ENCODE results near the gene EXO1. TPM values are rescaled to one million over a fixed set of nuclear protein-coding genes. Genes with fewer than 3 reads are reported as not detected.

The EXO1 gene
- total RNA-seq, 1 experiment from 2014 or later = 26.3 TPM

DNA sequence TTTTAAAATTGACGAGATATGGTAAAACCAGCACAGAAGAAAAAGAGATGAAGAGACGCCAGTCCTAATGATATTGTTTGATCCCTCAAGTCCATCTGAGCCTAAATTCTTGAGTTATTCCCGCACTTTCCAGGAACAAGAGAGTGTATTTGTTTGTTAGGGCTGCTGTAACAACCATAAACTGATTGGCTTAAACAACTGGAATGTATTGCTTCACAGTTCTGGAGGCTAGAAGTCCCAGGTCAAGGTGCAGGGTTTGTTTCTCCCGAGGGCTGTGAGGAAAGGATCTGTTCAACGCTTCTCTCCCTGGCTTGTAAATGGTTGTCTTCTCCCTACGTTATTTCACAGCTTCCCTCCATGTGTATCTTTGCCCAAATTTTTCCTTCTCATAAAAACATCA, 7.8 kb upstream of the EXO1 start:
- Histone ChIP-seq H3K27me3 (ENCODE audit: control insufficient read depth, insufficient read depth, low read length) (no peaks in the 10 kb centered on the region), H3K4me1 (ENCODE audit: control insufficient read depth, insufficient read depth, low read length) (no peaks in the 10 kb centered on the region), H3K4me3 (ENCODE audit: low read depth in 2 of 2, low read length in 2 of 2) (no peak overlapping the region), H3K9me3 (ENCODE audit: control insufficient read depth, insufficient read depth, low read depth, low read length) (no peaks in the 10 kb centered on the region), H3K27ac (ENCODE audit: low read length) (no peak overlapping the region), H3K36me3 (ENCODE audit: control insufficient read depth, insufficient read depth, low read length) (no peaks in the 10 kb centered on the region)
- intact Hi-C loops (cut with micrococcal nuclease; ENCODE audit: unreplicated experiment) = no loop called here
- in situ Hi-C loops (cut with HindIII; ENCODE audit: low pct_unique_long_range_greater_than_20kb, low sequenced_read_pairs) = no loop called here
- DNase-seq (ENCODE audit: low read depth, low spot score) (no peak), ATAC-seq (no peak)
- ChIA-PET POLR2A (no interaction called here), CTCF (no interaction called here)
- TF ChIP-seq SIN3A (IDR thresholded peaks at IDR 0.05; ENCODE audit: borderline replicate concordance, insufficient read depth, low read depth, low read length) = no peak
- TF ChIP-seq TCF7L2 (IDR thresholded peaks at IDR 0.05; ENCODE audit: low read depth, low read length) = no peak
- TF ChIP-seq, protein P1, sequence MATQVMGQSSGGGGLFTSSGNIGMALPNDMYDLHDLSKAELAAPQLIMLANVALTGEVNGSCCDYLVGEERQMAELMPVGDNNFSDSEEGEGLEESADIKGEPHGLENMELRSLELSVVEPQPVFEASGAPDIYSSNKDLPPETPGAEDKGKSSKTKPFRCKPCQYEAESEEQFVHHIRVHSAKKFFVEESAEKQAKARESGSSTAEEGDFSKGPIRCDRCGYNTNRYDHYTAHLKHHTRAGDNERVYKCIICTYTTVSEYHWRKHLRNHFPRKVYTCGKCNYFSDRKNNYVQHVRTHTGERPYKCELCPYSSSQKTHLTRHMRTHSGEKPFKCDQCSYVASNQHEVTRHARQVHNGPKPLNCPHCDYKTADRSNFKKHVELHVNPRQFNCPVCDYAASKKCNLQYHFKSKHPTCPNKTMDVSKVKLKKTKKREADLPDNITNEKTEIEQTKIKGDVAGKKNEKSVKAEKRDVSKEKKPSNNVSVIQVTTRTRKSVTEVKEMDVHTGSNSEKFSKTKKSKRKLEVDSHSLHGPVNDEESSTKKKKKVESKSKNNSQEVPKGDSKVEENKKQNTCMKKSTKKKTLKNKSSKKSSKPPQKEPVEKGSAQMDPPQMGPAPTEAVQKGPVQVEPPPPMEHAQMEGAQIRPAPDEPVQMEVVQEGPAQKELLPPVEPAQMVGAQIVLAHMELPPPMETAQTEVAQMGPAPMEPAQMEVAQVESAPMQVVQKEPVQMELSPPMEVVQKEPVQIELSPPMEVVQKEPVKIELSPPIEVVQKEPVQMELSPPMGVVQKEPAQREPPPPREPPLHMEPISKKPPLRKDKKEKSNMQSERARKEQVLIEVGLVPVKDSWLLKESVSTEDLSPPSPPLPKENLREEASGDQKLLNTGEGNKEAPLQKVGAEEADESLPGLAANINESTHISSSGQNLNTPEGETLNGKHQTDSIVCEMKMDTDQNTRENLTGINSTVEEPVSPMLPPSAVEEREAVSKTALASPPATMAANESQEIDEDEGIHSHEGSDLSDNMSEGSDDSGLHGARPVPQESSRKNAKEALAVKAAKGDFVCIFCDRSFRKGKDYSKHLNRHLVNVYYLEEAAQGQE (IDR thresholded peaks at IDR 0.05; ENCODE audit: insufficient read depth in 1 of 2, low read depth in 2 of 2, low read length in 1 of 2) = no peak
- BruUV-seq (replicated peaks) = no TSS peak

DNA sequence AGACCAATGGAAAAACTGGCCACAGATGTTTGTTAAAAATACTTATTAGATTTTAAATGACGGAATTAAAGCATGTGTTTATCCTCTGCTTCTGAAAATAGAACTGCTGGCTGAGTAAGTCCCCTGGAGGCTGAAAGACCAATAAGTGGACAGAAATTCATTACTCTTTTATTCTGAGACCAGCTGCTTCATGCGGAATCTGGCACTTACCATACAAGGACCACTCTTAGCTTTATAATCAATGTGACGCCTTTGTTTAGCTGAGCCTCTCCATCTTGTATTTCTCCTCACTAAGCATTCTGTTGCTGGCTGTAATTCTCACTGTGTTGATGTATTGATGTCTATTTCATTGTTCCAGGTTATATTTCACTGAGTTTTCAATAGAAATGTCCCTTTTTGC, 6.3 kb upstream of the EXO1 start:
- Histone ChIP-seq H3K27me3 (ENCODE audit: control insufficient read depth, insufficient read depth, low read length) (no peaks in the 10 kb centered on the region), H3K27ac (ENCODE audit: low read length) (no peak overlapping the region), H3K4me1 (ENCODE audit: control insufficient read depth, insufficient read depth, low read length) (no peaks in the 10 kb centered on the region), H3K4me3 (ENCODE audit: low read depth in 2 of 2, low read length in 2 of 2) (no peak overlapping the region), H3K9me3 (ENCODE audit: control insufficient read depth, insufficient read depth, low read depth, low read length) (no peaks in the 10 kb centered on the region), H3K36me3 (ENCODE audit: control insufficient read depth, insufficient read depth, low read length) (no peaks in the 10 kb centered on the region)
- no TSS peak for BruUV-seq (replicated peaks)
- in situ Hi-C loops (cut with HindIII; ENCODE audit: low pct_unique_long_range_greater_than_20kb, low sequenced_read_pairs) = no loop called here
- TF ChIP-seq POLR2AphosphoS5 (IDR thresholded peaks at IDR 0.05; ENCODE audit: low read depth, low read length) (no peak), TCF7L2 (IDR thresholded peaks at IDR 0.05; ENCODE audit: low read depth, low read length) (no peak), SIN3A (IDR thresholded peaks at IDR 0.05; ENCODE audit: borderline replicate concordance, insufficient read depth, low read depth, low read length) (no peak)
- TF ChIP-seq, protein P2, sequence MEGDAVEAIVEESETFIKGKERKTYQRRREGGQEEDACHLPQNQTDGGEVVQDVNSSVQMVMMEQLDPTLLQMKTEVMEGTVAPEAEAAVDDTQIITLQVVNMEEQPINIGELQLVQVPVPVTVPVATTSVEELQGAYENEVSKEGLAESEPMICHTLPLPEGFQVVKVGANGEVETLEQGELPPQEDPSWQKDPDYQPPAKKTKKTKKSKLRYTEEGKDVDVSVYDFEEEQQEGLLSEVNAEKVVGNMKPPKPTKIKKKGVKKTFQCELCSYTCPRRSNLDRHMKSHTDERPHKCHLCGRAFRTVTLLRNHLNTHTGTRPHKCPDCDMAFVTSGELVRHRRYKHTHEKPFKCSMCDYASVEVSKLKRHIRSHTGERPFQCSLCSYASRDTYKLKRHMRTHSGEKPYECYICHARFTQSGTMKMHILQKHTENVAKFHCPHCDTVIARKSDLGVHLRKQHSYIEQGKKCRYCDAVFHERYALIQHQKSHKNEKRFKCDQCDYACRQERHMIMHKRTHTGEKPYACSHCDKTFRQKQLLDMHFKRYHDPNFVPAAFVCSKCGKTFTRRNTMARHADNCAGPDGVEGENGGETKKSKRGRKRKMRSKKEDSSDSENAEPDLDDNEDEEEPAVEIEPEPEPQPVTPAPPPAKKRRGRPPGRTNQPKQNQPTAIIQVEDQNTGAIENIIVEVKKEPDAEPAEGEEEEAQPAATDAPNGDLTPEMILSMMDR (IDR thresholded peaks at IDR 0.05) = no peak
- TF ChIP-seq, protein P1 (IDR thresholded peaks at IDR 0.05; ENCODE audit: insufficient read depth in 1 of 2, low read depth in 2 of 2, low read length in 1 of 2) = no peak
- POLR2A ChIA-PET = no interaction called here
- ATAC-seq (no peak), DNase-seq (ENCODE audit: low read depth, low spot score) (no peak)
- intact Hi-C loops (cut with micrococcal nuclease; ENCODE audit: unreplicated experiment) = no loop called here
- CTCF ChIA-PET = no interaction called here
